Mesothelial cell of epicardium (in vitro differentiated cells): ENCODE results near the gene EXOC2. TPM values are rescaled to one million over a fixed set of nuclear protein-coding genes. Genes with fewer than 3 reads are reported as not detected.

Experiments
- DNase-seq, 2 experiments: peaks; one replicate each; pipeline ENCODE4 v3.0.0; 2021; ENCODE audit warnings: low spot score in 2 of 2; ENCODE audit not compliant: unreplicated experiment in 2 of 2
- H3K27ac Mint-ChIP-seq: 2 replicates; pipeline ENCODE4 v1.8.0; 2021; ENCODE audit warnings: mixed read lengths
- H3K27me3 Mint-ChIP-seq: 2 replicates; pipeline ENCODE4 v1.8.0; 2021; ENCODE audit warnings: low read depth, mixed read lengths
- H3K36me3 Mint-ChIP-seq: 2 replicates; pipeline ENCODE4 v1.8.0; 2021; ENCODE audit warnings: mixed read lengths
- H3K4me1 Mint-ChIP-seq: 2 replicates; pipeline ENCODE4 v1.8.0; 2021; ENCODE audit warnings: mixed read lengths
- H3K4me3 Mint-ChIP-seq: 2 replicates; pipeline ENCODE4 v1.8.0; 2021; ENCODE audit warnings: mild to moderate bottlenecking, moderate library complexity, mixed read lengths
- H3K9me3 Mint-ChIP-seq: 2 replicates; pipeline ENCODE4 v1.8.0; 2021; ENCODE audit warnings: mixed read lengths
- total RNA-seq: library from RNA; stranded (reverse); gene quantifications from 3 replicates; pipeline ENCODE4 v1.2.1, GENCODE V29; 2021
- TF ChIP-seq, protein P1 (sequence below): fragments of 200-600 bp; sonication (generic); IDR thresholded peaks from one replicate; pipeline ENCODE4 v1.5.0; 2021; ENCODE audit warnings: antibody characterized with exemption; ENCODE audit not compliant: unreplicated experiment

Gene EXOC2
- total RNA-seq, 1 donor from 2014 or later: 22.9 TPM

DNA sequence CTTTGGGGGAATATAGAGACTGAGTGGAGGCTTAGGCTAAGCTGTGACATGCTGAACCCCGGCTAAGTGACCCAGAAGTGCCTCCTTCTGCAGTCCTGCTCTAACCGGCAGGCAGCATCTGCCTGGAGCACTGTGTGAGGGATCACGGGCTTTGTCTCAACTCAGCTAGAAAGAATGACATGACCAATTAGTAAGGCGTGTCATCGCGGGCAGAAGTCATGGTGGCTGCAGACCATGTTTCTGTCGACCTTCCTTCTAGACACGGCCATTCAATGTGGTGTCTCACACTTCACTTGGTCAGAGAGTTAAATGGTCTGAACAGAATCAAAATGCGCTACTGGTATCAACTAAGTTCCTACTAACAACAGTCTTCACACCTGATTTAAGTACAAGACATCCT lies 71.0 kb downstream of the EXOC2 start:
- DNase-seq: no peak
- Mint-ChIP-seq H3K4me3 (no peak overlapping the region), H3K27me3 (no peaks in the 10 kb centered on the region), H3K27ac (no peak overlapping the region), H3K36me3 (peaks cover 10% of the 10 kb centered on the region), H3K9me3 (no peaks in the 10 kb centered on the region), H3K4me1 (peaks cover 12% of the 10 kb centered on the region)
- TF ChIP-seq, protein P1, sequence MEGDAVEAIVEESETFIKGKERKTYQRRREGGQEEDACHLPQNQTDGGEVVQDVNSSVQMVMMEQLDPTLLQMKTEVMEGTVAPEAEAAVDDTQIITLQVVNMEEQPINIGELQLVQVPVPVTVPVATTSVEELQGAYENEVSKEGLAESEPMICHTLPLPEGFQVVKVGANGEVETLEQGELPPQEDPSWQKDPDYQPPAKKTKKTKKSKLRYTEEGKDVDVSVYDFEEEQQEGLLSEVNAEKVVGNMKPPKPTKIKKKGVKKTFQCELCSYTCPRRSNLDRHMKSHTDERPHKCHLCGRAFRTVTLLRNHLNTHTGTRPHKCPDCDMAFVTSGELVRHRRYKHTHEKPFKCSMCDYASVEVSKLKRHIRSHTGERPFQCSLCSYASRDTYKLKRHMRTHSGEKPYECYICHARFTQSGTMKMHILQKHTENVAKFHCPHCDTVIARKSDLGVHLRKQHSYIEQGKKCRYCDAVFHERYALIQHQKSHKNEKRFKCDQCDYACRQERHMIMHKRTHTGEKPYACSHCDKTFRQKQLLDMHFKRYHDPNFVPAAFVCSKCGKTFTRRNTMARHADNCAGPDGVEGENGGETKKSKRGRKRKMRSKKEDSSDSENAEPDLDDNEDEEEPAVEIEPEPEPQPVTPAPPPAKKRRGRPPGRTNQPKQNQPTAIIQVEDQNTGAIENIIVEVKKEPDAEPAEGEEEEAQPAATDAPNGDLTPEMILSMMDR: no peak

DNA sequence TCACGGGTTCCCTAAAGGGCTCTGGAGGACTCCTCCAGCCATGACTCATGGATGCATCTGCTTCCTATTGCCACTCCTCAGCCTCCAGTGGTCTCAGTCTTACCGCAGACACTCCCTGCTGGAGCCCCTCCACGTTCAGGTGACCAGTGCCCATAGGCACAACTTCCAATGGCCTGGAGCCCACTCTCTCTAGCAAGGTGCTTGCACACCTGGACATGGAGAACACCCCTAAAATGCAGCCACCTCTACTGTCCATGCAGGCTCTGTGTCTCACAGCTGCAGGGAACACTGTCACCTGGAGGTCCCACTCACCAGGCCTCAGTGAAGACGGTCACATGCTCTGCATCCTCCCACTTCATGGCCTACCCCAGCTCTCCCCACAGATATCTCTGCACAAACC lies 72.0 kb downstream of the EXOC2 start:
- Mint-ChIP-seq H3K9me3 (no peaks in the 10 kb centered on the region), H3K27ac (no peak overlapping the region), H3K27me3 (no peaks in the 10 kb centered on the region), H3K4me1 (peaks cover 5% of the 10 kb centered on the region), H3K4me3 (no peak overlapping the region), H3K36me3 (peaks cover 12% of the 10 kb centered on the region)
- no peak for DNase-seq
- TF ChIP-seq, protein P1: no peak

DNA sequence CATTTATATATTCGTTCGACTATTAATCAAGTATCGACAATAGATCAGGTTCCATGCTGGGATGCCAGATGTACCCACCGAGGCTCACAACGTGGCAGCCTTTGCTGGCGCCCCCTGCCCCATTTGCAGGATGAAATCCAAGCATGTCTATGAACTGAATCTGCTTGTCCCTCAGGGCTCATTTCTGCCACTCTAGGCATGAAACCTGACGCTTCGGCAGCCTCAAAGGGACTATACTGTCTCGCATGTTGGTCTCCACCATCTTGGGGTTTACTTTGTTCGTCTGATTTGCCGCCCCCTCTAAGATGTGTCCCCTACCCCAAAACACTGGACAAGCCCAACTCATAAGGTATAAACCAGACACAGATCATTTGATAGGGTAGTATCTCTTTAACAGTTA lies 72.8 kb downstream of the EXOC2 start:
- Mint-ChIP-seq H3K4me1 (no peaks in the 10 kb centered on the region), H3K9me3 (no peaks in the 10 kb centered on the region), H3K27ac (no peak overlapping the region)

DNA sequence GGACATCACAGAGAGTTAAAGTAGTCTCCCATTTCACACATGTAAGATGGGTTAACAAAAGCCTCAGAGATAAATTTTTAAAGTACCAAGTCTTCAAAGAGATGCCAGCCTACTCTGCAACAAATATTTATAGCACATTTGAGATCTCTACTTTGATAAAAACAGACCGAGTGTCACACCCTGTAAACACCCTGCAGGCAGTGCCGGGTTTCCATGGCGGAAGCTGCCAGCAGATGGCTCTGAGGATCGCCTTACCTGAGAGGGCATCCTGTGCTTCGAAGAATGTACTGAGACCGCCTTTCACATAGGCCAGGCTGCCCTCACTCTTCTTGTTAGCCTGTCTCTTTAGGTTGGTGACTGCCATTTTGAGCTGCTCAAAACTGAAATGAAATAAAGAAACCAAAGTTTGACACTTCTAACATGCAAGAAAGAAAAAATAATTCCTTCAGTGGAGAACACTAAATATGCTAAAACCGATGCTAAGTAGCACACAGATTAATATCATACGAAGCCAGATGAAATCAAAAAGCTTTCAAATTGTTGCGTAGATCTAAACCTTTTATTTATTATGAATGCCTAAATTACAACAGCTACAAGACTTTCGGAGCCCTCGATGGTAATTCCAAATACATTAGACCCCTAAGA lies 75.4 kb downstream of the EXOC2 start:
- H3K4me1 Mint-ChIP-seq: no peaks in the 10 kb centered on the region
- H3K9me3 Mint-ChIP-seq: no peaks in the 10 kb centered on the region
- no peak overlapping the region for H3K27ac Mint-ChIP-seq
- H3K36me3 Mint-ChIP-seq: peaks cover 15% of the 10 kb centered on the region
- no peaks in the 10 kb centered on the region for H3K27me3 Mint-ChIP-seq
- no peak for DNase-seq
- H3K4me3 Mint-ChIP-seq: no peak overlapping the region
- TF ChIP-seq, protein P1: no peak

More for the DNA sequence above, 72.8 kb downstream of the EXOC2 start:
- TF ChIP-seq, protein P1: no peak
- no peaks in the 10 kb centered on the region for H3K27me3 Mint-ChIP-seq
- no peak overlapping the region for H3K4me3 Mint-ChIP-seq
- DNase-seq: no peak
- H3K36me3 Mint-ChIP-seq: peaks cover 15% of the 10 kb centered on the region

DNA sequence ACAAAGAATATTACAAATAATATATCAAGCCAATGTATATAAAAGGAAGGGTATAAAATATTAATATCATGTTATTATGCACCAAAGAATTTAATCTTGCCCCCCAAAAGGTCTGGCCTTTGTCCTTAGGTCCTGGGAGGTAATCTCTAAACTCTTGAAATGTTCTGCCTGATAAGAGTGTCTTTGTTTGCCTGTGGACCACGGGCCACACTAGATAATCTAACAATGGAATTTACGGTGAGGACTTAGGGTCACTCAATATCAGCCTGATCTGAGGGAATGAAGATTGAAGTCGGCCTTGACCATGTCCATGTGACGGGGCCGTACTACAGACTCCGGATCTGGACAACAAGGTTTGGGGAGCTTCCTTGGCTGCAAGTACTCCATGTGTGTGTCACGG lies 79.0 kb downstream of the EXOC2 start:
- H3K9me3 Mint-ChIP-seq: no peaks in the 10 kb centered on the region
- H3K27me3 Mint-ChIP-seq: no peaks in the 10 kb centered on the region
- H3K36me3 Mint-ChIP-seq: peaks cover 15% of the 10 kb centered on the region
- H3K27ac Mint-ChIP-seq: no peak overlapping the region
- TF ChIP-seq, protein P1: no peak
- H3K4me3 Mint-ChIP-seq: no peak overlapping the region
- no peaks in the 10 kb centered on the region for H3K4me1 Mint-ChIP-seq
- DNase-seq: no peak
